Hippocampal formation (tissue), 2 donors: ENCODE results near the gene APOBEC2.
A peak's percentile ranks its signal among the peaks of the same experiment; 100 is the strongest.

ENCODE experiments used
- DNase-seq, 2 donors: peaks; one replicate each; lab custom pipeline; 2025; lab: John Stamatoyannopoulos, UW

APOBEC2 gene

DNA sequence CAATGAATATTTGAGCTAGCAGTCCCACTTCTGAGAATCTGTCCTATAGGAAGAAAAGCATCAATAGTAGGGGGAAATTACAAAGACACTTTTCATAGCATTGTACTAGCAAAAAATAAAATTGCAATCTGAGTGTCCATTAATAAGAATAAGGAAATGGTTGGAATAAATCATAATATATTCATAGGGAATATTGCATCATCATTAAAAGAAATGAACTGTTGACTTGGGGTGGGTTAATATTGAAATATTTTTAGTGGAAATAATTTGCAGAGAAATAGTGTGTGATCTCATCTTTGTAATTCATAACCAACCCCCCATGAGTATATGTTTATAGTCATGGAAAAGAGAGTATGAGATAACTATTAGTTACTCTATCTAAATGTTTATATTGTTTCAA is 32.2 kb downstream of the APOBEC2 start:
- DNase-seq: no peak

DNA sequence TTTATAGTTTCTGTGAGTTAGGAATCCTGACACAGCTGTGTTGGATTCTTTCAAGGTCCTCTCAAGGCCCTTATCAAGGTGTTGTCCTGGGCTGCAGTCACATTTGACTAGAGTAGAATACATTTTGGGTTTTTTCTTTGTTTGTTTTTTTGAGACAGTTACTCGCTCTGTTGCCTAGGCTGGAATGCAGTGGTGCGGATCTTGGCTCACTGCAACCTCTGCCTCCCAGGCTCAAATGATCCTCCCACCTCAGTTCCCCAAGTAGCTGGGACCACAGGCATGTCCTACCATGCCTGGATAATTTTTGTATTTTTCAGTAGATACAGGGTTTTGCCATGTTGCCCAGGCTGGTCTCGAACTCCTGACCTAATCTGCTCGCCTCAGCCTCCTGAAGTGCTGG is 35.4 kb downstream of the APOBEC2 start:
- no peak for DNase-seq

DNA sequence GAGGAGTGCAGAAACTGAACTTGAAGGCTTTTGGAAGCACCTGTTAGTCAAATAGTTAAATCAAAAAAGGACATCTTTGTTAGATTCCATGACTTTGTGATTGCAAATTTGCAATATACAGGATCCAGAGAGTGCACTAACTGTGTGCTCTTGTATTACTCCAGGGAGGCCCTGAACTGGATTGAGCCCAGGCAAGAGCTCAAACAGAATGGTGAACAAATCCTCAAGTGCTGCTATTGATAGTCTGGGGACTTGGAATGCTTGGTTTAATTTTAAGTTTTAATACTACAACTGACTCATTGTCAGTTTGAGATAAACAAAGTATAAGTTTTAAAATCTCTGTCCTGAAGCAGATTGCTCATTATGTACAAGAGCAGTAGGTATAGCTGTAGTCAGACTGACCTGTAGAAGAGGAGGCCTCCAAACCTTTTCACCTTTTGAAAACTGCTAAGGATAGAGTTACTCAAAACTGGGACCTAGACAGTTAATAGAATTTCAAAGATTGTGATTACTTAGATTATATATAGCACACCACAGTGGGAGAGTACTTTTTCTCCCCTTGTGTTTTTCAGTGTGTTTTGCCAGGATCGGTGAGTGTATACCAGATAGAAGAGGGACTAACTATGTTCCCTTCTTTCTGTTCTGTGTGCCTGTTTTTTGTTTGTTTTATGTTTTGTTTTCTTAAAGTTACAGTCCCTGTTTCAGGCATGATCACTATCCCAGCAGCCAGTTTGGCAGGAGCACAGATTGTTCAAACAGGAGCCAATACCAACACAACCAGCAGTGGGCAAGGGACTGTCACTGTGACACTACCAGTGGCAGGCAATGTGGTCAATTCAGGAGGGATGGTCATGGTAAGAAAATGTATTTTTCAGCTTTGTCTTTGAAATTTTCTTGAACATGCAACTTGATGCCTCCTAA is 38.1 kb downstream of the APOBEC2 start:
- no peak for DNase-seq

GRCh38 chr6:41092421-41093140 is 39.6 kb downstream of the APOBEC2 start:
- DNase-seq: peak in 1 of 2 donors; percentile 20

GRCh38 chr6:41093729-41094128 is 40.7 kb downstream of the APOBEC2 start:
- no peak for DNase-seq

GRCh38 chr6:41097467-41098090 is 44.6 kb downstream of the APOBEC2 start:
- DNase-seq: peak in 1 of 2 donors; percentile 3

DNA sequence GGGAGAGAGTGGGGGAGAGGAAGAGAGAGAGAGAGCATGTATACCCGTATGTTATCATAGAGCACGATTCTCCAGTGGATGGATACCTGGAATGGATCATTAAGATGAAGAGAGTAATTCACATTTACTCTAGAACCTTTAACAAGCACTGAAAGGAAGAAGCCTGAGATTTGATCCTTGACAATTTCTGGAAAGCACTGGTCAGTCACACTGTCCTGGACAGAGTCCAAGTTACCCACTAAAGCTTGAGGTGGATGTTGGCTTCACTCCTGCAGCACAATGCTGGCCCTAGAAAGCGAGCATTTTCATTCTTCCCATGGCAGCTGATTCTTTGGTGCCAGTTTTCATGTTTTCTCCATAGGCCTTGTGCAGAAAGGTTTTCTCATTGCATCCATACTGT is 45.4 kb downstream of the APOBEC2 start:
- no peak for DNase-seq

DNA sequence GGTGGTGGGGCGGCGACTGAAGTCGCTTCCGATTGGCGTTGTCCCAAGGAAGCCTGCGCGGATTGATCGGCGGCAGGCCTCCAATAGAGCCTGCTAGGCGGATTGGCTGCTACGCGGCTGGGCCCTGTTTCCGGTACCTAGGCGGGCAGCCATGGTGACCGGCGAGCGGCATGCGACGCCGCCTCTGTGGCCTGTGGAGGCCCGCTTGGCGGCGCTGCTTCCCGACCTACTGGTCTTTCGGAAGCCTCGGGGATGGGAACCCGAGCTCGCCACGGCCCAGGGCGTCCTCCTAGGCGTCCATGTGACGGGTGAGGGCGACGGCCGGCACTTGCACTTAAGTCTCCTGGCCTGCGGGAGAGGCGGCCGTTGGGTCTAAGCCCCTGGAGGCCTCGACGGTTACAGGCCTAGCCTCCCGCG is 47.9 kb downstream of the APOBEC2 start:
- no peak for DNase-seq

GRCh38 chr6:41103847-41104246 is 50.8 kb downstream of the APOBEC2 start:
- no peak for DNase-seq

- no peak for DNase-seq
These were observed 58.0 kb downstream of the APOBEC2 start for GRCh38 chr6:41111017-41111416.
